Mammary epithelial cell (primary cell): Measurements from ENCODE around the gene SLC25A22.

Experiments used
- EZH2 ChIP-seq: IDR thresholded peaks from 2 replicates; pipeline ENCODE4 v1.6.1; 2012; ENCODE audit warnings: low read length, inconsistent platforms, borderline replicate concordance
- TF ChIP-seq, protein P1 (sequence below), 2 donors: IDR thresholded peaks in 1 of 2; conservative IDR thresholded peaks in 1 of 2; 2 replicates each; pipeline ENCODE4 v1.5.1; 2011 to 2012; ENCODE audit warnings: inconsistent platforms in 2 of 2, low read length in 2 of 2, mild to moderate bottlenecking in 2 of 2, control low read depth in 1 of 2, low read depth in 1 of 2; ENCODE audit not compliant: insufficient read depth in 1 of 2; ENCODE audit errors: extremely low read depth in 1 of 2

DNA sequence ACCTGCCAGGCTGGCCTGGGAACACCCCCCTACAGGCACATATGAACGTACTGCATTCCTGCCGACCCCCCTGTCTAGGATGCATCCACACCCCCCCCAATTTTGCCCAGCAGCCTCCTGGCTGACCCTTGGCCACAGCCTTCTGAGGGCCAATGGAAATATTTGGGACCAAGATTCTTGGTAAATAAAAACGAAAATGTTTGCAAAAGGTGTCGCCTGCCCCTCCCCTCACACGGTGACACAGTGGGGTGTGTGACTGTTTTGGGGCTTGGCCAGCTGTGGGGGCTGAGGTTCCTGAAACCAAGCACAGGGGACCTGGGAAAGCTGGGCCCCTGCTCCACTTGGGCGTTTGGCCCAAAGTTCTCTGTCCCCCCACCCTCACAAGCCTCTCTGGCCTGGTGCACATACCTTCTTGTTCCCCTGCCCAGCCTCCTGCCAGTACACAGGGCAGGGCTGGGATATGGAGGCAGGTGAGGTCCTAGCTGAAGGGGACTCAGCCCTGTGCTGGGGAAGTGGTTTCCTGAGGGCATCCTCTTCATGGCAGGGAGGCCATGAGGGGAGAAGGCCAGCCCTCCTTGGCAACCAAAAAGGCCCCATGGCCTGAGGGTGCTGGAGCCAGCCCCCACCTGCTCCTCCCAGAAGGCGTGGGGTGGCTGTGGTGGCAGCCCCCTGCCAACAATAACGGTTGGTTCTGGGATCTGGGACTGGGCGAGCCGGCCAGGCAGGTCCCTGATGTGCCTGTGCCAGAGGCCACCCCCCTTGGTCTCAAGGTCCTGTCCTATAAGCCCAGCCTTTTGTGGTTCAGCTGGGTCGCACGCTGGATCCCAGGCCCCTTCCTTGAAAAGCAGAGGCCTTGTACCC, 27.5 kb upstream of the SLC25A22 start:
- TF ChIP-seq, protein P1, sequence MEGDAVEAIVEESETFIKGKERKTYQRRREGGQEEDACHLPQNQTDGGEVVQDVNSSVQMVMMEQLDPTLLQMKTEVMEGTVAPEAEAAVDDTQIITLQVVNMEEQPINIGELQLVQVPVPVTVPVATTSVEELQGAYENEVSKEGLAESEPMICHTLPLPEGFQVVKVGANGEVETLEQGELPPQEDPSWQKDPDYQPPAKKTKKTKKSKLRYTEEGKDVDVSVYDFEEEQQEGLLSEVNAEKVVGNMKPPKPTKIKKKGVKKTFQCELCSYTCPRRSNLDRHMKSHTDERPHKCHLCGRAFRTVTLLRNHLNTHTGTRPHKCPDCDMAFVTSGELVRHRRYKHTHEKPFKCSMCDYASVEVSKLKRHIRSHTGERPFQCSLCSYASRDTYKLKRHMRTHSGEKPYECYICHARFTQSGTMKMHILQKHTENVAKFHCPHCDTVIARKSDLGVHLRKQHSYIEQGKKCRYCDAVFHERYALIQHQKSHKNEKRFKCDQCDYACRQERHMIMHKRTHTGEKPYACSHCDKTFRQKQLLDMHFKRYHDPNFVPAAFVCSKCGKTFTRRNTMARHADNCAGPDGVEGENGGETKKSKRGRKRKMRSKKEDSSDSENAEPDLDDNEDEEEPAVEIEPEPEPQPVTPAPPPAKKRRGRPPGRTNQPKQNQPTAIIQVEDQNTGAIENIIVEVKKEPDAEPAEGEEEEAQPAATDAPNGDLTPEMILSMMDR (conservative IDR thresholded peaks at IDR 0.05 in 1 of 2, IDR thresholded peaks at IDR 0.05 in 1 of 2; ENCODE audit: extremely low read depth in 1 of 2, insufficient read depth in 1 of 2, low read depth in 1 of 2, low read length in 2 of 2) = no peak
- no peak for TF ChIP-seq EZH2
